SK-N-MC (cell line): ENCODE results near the gene ANKDD1B.

Experiments
- EZH2 ChIP-seq: fragments of 200-600 bp; sonication (generic); IDR thresholded peaks from one replicate; pipeline ENCODE4 v1.6.1; 2017; ENCODE audit warnings: antibody characterized with exemption
- POLR2AphosphoS5 ChIP-seq: IDR thresholded peaks from 2 replicates; pipeline ENCODE4 v1.6.1; 2012; ENCODE audit warnings: mild to moderate bottlenecking, low read depth, low read length, borderline replicate concordance

DNA sequence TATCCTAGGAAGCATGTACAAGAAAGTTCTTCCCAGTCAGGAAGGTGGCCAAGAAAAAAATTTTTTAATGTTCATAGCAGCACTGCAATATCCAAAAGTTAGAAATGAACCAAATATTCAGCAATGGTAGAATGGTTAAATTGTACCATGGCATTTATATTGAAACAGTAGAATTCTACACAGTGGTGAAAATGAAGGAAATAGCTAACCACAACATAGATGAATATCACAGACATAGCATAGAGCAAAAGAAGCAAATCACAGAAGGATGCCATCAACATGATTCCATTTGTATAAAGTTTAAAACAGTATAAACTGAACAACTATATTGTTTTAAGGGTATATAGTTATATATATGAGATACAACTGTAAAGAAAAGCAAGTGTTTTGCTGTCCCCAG lies 10.7 kb upstream of the ANKDD1B start:
- TF ChIP-seq EZH2 (no peak), POLR2AphosphoS5 (no peak)
